Activated naive CD4-positive, alpha-beta T cell treated with anti-CD3 and anti-CD28 coated beads, Interleukin-2, amount 50 U/mL, for 16 hours (primary cell): ENCODE measurements around the gene LMF1.
A peak's percentile ranks its signal among the peaks of the same experiment; 100 is the strongest.

Experiments
- DNase-seq: peaks from one replicate; pipeline ENCODE4 v3.0.0-alpha.2; 2020

Gene LMF1

DNA sequence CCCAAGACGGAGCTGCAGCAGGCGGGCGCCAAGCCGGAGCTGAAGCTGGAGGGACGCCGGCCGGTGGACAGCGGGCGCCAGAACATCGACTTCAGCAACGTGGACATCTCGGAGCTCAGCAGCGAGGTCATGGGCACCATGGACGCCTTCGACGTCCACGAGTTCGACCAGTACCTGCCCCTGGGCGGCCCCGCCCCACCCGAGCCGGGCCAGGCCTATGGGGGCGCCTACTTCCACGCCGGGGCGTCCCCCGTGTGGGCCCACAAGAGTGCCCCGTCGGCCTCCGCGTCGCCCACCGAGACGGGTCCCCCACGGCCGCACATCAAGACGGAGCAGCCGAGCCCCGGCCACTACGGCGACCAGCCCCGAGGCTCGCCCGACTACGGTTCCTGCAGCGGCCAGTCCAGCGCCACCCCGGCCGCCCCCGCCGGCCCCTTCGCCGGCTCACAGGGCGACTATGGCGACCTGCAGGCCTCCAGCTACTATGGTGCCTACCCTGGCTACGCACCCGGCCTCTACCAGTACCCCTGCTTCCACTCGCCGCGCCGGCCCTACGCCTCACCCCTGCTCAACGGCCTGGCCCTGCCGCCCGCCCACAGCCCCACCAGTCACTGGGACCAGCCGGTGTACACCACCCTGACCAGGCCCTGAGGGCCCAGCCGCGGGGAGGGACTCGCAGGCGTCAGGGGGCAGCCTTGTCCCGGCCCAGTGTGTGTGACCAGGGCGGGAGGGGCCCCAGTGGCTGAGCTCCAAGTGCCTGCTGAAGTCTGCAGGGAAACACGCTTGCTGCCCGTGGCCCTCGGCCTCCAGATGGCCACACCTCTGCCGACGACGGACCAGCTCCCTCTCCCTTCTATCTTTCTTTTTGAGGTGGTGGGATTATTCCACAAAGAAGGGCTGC, 14.2 kb upstream of the LMF1 start:
- no peak for DNase-seq

DNA sequence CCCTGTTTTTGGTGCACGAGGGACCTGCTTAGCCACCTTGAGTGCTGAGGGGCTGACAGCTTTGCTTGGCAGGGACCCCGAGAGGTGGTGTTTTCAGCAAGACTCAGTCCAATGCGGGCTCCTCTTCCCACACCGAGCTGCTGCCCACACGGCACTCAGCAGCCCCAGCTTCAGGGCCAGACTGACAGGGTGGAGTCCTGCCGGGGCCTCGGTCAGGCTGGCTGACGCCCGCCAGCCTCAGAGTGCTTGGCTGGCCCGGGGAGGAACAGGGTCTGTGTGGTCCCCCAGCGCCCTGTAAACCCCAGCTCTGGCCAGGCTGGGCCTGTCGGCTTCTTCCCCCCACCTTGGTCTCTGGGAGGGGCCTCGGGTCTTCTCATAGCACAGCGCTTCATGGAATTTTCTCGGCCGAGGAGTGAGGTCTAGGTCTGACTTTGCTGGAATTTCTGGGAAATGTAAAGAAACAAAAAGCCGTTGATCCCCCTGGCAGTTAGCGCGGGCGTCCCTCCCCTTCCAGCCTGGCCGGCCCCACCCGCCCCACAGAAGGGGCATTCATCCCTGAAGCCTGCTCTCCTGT, 13.4 kb upstream of the LMF1 start:
- no peak for DNase-seq

DNA sequence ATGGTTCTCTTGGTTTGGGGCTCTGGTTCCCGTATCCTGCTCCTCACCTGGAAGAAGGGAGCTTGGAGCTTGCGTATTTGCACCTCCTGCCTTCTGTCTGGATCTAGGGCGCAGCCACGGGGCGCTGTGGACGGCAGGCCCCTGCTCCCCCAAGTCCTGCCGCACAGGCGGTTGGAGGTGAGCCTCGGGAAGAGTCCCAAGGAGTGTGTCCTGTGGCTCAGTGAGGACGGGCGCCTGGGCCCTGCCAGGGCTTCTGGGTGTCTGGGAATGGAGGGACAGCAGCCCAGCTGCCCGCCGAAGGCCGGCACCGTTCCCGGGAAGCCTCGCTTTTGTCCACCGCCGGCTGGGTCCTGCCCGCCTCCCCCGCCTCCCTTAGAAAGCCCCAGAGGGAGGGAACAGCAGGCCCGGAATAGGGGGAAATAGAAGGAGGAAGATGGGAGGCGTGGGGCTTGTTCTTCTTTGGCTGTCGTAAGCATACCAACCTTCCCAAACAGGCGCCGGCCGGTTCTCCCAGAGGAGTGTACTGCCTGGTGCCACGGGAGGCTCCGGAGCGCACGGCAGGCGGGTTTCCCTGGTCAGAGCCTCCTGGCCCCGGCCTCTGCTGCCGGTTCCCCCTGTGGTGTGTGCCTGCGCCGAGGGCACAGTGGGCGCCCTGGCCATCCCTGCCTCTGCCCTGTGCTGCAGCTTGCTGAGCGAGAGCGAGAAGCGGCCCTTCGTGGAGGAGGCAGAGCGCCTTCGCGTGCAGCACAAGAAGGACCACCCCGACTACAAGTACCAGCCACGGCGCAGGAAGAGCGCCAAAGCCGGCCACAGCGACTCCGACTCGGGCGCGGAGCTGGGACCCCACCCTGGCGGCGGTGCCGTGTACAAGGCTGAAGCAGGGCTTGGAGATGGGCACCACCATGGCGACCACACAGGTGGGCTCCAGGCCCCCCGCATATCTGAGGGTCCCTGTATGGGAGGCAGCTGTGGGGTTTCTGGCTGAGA, 12.6 kb upstream of the LMF1 start:
- DNase-seq: no peak

DNA sequence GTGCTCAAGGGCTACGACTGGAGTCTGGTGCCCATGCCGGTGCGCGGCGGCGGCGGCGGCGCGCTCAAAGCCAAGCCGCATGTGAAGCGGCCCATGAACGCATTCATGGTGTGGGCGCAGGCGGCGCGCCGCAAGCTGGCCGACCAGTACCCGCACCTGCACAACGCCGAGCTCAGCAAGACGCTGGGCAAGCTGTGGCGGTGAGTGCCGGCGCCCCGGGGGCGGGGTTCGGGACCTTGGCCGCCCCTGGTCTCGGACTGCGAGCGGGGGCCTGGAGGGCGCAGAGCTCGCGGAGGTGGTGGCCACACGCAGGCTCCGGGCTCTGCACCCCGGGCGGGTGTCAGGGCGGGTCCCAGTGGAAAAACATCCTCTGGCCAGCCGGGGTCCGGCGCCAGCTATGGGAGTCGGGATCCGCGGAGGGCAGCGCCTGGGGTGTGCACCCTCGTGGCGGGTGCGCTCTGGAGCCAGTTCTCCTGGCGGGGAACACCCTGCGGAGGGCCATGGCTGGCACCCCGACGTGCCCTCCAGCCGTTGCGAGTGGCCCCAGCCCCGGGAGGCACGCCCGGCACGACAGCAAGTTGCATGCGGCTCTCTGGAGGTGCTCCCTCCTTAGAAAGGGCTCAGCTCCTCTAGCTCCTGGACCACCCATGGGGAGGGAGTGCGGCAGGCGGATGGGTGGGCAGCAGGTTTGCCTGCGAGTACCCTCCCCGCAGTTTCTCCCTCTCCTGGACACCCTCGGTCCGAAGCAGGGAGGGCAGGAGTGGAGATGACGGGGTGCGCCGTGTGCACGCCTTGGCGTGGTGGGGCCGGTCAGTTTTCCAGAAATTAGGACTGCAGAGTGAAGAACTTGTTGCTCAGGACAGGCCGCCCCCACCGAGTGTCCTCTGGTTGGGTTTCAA, 11.6 kb upstream of the LMF1 start:
- DNase-seq: no peak

DNA sequence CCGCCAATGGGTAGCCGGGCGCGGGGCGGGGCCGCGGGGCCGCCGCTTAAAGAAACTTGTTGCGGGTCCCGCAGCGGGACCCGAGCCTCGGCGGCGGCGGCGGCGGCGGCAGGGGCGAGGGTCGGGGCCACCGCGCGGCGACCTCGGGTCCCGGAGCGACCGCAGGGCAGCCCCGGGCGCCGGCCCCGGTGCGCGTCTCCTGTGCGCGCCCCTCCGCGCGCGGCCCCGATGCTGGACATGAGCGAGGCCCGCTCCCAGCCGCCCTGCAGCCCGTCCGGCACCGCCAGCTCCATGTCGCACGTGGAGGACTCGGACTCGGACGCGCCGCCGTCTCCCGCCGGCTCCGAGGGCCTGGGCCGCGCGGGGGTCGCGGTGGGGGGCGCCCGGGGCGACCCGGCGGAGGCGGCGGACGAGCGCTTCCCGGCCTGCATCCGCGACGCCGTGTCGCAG, 10.9 kb upstream of the LMF1 start, which contains the start of gene SOX8:
TSS of gene SOX8 (plus strand) at position 76 of the 450 bp plus-strand sequence. CDS start at position 229, 153 bp downstream.
- no peak for DNase-seq

DNA sequence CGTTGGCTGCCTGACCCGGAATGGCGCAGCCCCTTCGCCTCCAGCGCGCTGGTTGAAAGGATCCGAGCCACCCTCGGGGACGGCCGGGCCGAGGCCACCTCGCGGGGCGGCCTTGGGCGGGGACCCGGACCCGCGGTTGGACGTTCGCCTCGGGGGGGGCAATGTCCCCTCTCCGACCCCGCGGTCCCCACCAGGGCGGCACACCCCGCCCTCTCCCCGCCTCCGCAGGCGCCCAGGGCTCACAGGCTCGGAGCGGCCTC, 9.7 kb upstream of the LMF1 start:
- DNase-seq: no peak

DNA sequence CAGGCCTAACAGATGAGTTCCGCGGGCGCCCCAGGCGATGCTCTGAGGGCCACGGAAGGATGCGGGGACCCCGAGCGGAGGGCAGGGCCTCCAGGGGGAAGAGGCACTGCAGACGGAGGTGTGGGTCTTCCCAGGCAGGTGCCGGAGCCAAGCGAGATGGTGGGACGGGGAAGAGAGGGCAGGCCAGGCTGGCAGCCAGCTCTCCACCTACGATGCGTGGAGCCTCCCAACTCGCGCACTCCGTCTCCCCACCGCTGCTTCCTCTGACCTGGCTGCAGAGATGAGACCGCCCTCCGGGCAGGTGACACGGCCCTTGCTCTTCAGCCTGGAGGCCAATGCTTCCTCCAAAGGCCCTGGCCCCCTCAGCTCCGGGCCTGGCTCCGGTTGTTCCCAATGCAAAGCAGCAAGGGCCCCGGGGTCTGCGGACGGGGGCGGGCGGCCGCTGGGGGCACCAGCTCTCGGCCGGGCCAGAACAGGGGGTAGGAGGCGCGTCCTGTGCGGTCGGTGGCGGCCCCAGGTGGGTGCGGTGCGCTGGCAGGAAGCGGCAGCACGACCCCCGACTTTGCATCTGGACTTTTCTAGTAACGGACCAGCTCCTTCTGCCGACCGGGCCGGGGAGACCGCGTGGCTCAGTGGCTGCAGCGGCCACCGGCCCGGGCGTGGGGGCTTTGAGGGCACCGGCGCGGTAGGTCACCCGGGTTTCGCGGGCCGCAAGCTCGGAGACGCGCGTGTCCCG, 9.2 kb upstream of the LMF1 start:
- no peak for DNase-seq

DNA sequence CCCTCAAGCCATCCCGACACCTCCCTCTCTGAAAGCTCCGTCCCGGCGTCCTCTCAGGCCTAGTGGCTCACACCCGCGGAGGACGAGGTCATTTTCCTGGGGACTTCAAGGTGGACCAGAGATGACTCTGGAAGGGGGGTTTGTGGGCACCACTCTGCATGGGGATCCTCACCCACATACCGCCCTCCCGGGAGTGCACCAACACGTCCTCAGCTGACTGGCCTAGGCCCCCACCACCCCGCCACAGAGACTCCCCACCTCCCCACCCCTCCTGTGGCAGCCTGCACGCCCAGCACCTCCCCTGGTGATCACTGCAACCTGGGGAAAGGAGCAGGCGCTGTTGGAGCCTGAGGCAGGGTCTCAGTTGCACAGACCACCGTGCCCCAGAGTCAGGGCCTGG, 8.4 kb upstream of the LMF1 start:
- DNase-seq: no peak

DNA sequence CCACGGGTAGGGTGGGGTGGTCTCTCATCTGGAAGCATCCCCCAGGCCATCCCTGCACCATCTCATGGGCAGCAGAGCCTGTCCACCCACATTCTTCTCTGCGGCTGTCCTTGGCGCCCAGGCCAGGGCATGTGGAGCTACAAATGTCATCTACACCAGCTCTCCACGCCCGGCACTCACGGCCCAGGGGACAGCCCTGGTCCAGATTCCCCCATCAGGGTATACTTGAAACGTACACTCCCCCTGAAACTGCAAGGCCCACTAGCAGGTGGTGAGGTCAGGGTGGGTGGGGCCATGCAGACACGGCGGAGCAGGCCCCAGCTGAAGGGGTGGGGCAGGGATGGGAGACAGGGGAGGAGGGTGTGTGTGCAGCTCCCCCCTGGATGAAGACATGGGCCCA, 7.6 kb upstream of the LMF1 start:
- DNase-seq: no peak

DNA sequence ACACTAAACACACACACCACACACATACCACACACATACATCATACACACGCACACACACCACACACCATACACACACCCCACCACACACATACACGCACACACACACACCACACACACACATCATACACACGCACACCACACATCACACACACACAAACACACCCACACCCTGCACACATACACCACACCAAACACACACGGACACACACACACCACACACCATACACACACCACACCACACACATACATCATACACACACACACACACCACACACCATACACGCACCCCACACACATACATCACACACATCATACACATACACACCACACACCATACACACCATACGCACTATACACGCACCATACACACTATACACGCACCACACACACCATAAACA, 7.1 kb upstream of the LMF1 start:
- no peak for DNase-seq

DNA sequence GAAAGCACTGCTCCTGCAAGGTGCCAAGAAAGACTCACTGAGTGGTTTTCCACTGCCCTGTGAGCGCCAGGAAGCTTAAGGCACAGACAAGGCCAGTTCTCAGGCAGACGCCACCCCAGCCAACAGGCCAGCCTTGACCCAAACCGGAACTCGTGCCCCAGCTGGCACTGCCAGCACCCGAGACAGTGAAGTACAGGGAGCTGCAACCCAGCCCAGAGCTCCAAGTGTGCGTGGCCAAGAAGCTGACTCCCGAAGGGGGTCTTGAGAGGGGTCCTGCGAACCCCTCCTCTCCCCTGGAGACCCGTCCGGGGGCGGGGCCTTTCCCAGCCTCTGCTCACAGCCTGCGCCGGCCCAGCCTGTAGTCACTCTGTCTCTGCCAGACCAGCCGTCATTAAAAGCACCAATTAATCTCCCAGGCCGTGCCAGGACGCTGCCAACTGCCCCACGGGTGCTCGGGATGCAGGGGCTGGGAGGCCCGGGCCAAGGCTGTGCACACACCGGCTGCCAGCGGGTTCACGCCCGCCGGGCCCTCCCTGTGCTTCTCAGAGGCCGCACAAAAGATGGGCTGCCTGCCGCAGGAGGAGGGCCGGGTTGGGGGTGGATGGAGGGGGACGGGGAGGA, 6.4 kb upstream of the LMF1 start:
- no peak for DNase-seq

DNA sequence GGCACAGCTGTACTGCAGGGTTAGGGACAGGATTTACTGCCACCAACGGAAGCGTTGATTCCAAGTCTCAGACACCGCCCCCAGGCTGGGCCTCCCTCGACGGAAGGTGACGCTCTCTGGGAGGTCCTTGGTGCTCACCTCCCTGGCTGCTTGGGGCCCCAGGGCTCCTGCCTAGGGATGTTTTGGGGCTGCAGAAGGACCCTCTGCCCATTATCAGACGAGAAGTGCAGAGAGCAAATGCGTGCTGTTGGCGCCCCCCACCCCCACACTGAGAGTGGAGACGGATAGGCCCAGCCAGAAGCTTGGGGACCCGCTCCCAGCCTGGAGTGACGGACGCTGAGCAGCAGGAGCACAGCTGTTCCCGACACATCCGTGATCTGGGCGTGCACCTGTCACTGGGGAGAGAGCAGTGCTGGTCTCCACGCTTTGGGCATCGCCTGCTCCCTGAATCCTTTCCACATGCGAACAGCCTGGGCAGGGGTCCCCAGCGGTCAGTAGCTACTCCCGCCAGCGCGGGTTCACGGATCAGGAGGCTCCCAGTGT, 5.7 kb upstream of the LMF1 start:
- DNase-seq: peak; percentile 53

DNA sequence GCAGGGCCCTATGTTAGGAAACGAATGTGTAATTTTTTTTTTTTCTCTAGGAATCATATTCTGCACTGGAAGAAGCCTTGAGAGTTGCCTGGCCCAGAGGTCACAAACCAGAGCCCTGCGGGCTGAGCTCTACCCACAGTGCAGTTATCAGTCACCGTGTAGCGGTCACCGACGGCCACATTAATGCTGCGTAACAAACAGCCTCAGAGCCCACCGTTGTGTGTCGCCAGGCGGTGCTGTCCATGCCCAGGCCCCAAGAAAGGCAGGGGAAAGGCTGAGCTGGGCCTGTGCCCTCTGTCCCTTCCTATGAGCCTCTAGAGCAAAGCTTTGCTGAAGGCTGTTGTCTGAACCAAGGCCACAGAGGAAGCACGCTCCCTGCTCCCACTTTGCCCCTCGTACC, 4.5 kb upstream of the LMF1 start:
- no peak for DNase-seq

DNA sequence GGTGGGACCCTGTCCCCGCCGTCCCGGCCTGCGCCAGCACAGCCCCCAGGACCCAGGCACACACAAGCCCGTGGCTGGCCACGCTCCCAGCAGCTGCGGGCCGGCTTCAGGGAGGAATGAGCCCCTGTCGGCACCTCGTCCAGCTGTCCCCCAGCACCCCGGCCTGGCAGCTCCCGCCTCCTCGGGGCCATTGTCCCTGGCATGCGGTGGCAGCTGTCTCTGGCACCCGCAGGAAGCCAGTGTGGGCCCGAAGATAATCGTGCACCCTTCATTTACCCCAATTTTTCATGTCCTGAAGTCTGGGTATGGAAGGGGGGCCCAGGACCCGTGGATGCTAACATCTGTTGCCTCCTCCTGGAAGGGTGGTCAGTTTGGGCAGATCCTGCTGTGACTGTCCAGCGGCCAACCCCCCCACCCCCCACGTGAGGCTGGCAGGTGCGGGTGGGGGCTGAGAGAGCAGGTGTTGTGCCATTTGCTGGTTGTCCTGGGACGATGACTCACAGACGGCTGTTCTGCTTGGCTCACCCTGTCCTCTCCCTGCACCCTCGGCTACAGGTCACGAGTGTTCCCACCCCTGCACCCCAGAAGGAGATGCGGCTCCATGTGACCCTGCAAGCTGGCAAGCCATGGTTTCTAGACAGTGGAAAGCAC, 4.0 kb upstream of the LMF1 start:
- DNase-seq: no peak

DNA sequence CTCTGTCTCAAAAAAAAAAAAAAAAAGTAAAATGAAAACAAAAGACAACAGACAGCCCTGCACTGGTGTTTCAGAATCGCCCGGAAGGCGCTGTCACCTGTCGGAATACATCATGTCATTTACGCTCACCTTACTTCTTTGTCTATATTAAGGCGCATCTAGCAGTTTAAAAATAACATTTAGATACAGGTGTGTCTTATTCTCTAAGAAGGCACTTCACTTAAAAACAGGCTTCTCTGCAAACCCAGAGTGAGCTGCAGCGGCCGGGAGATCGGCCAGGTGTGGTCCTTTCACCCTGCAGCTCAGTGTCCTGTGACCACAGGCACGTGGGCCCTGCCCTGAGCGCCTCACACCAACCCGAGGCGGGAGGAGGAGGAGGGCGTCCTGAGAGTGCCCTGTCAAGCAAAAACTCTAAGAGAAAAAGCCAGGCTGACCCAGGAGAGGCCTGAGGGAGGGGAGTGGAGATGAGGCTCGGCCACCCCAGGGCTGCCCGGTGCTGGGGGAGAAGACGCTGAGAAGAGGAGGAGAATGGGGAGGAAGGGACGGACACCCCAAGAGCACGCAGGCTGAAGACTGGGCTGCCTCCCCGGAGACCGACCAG, 3.3 kb upstream of the LMF1 start:
- no peak for DNase-seq

DNA sequence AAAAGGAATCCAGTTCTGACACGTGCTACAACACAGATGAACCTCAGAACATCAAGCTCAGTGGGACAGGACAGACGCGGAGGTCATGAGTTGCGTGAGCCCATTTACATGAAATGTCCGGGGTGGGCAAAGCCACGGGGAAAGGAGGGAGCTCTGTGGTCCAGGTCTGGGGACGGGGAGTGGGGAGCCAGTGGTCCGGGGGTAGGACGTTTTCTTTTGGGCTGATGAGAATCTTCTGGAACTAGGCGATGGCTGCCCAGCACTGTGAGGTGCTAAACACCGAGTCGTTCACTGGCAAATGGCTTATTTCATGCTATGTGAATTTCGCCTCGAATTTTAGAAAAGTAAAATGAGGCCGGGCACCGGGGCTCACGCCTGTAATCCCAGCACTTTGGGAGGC, 2.6 kb upstream of the LMF1 start:
- DNase-seq: no peak

DNA sequence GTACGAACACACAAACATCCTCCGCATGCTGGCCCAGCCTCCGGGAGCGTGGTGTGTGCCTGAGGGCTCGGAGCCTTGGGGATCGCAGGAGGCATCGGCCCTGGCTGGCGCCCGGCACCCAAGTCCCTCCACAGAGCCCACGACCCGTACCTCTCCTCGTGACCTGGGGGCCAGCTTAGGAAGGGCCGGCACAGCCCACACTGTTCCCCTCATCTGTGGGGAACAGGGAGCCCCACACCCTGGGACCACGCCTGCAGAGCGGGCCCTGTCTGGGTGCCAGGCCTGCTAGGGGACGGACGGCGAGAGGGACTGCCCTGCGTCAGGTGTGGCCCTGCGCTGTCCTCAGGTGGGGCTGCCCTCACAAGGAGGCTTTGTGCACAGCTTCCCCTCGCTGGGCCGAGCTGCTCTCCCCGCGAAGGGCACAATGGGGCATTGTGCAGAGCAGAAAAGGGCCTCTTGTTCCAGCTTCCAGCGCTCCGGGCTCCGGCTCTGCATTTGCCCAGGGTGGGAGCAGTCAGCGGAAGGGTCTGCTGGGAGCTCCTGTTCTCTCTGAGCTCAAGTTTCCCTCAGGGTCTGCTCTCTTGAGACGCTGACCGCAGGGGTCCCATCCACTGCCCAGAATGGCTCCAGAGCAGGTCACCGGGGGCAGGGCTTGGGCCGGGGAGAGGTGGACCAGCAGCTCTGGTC, 1.7 kb upstream of the LMF1 start:
- no peak for DNase-seq

DNA sequence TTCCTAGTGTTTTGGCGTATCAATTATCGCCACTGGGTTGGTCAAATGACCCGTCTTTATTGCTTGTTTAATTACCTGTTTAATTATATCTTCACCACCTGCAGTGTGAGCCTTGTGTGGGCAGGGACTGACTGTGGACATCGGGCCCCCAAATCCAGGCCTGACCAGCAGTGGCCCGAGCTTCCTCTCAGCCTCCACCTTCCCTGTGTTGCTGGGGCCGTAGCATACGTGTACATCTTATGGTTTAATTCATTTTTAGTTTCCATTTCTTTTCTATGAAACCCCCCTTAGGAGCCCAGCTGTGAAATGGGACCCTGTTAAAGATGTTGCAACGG, 1.2 kb upstream of the LMF1 start:
- DNase-seq: no peak

DNA sequence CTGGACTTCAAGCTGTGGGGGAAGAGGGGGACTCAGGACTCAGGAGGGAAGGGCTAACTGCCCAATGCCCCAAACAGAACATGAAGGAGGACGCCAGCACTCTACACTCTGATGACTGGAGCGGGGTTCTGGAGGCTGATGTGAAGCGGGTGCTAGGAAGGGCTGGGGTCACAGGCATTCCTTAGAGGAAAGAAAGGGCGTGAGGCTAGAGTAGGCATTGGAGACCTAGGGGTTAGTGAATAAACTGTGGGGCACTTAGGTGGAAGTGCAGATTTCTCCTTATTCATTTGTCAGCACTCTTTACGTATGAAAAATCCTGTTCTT, 760 bp upstream of the LMF1 start:
- no peak for DNase-seq

DNA sequence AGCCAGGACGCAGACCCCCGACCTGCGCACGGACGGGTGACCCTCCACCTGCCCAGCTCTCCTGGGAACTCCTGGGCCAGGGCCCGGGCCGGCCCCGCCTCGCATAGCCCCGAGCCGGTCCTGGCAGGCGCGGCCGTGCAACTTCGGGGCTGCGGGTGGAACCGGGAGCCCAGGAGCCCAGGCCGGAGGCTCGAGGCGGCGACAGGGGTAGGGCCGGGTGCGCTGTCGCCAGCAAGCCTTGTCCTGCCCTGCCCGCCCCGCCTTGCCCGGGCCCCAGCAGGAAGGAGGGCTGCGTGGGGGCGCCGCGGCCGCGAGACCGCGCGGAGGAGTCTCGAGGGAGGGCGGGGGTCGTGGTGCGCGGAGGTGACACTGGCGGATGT, 408 bp downstream of the LMF1 start:
- no peak for DNase-seq
